Transverse colon (tissue), 4 donors: Measurements from ENCODE around the gene FGD3. TPM values are rescaled to one million over a fixed set of nuclear protein-coding genes. Genes with fewer than 3 reads are reported as not detected.

ENCODE experiments used
- DNase-seq: peaks from one replicate; pipeline ENCODE4 v3.0.0-alpha.2; 2019
- H3K27ac ChIP-seq, 4 donors: fragments of 200-600 bp; sonication (generic); 2 replicates each; pipeline ENCODE4 v1.5.1; 2016 to 2018; ENCODE audit warnings: inconsistent platforms in 4 of 4
- H3K27me3 ChIP-seq: fragments of 200-600 bp; sonication (generic); 2 replicates; pipeline ENCODE4 v1.5.1; 2017; ENCODE audit warnings: inconsistent platforms
- H3K36me3 ChIP-seq, 4 donors: fragments of 200-600 bp; sonication (generic); 2 replicates each; pipeline ENCODE4 v1.5.1; 2017 to 2019; ENCODE audit warnings: inconsistent platforms in 4 of 4
- H3K4me1 ChIP-seq, 4 donors: fragments of 200-600 bp; sonication (generic); 2 replicates each; pipeline ENCODE4 v1.5.1; 2017 to 2020; ENCODE audit warnings: inconsistent platforms in 4 of 4
- H3K4me3 ChIP-seq, 4 donors: fragments of 200-600 bp; sonication (generic); 1 replicate in 1 of 4; 2 replicates in 3 of 4; pipeline versions ENCODE4 v1.5.1 to v1.6.1; 2017 to 2019; ENCODE audit warnings: inconsistent platforms in 4 of 4
- H3K9me3 ChIP-seq, 2 donors: fragments of 200-600 bp; sonication (generic); 2 replicates each; pipeline ENCODE4 v1.5.1; 2017 to 2019; ENCODE audit warnings: inconsistent platforms in 2 of 2
- CTCF ChIP-seq, 5 experiments: fragments of 200-600 bp in 3 of 5; fragments of 450-650 bp in 2 of 5; sonication (generic) in 3 of 5; IDR thresholded peaks; 1 replicate in 2 of 5; 2 replicates in 3 of 5; pipeline ENCODE4 v1.5.1; 2016 to 2017; ENCODE audit warnings: antibody characterized with exemption in 5 of 5, inconsistent platforms in 3 of 5, mild to moderate bottlenecking in 2 of 5, moderate library complexity in 1 of 5
- EP300 ChIP-seq: sonication (generic); formaldehyde crosslinking; IDR thresholded peaks from one replicate; pipeline ENCODE4 v1.6.1; 2017; ENCODE audit warnings: antibody characterized with exemption, low read depth
- POLR2A ChIP-seq: fragments of 450-650 bp; IDR thresholded peaks from one replicate; pipeline ENCODE4 v1.6.1; 2016; ENCODE audit warnings: antibody characterized with exemption, mild to moderate bottlenecking, moderate library complexity
- POLR2AphosphoS5 ChIP-seq, 3 donors: sonication (generic); formaldehyde crosslinking; IDR thresholded peaks; one replicate each; pipeline ENCODE4 v1.6.1; 2016; ENCODE audit warnings: antibody characterized with exemption in 3 of 3
- WGBS, 2 donors: methylation state at CpG; one replicate each; pipeline ENCODE4 v1.1.5; 2018; ENCODE audit warnings: low coverage in 1 of 2; 5-methylcytosine and 5-hydroxymethylcytosine counted together
- in situ Hi-C, 4 donors: fragments of 200-750 bp; cut with MboI; loops; one replicate each; pipeline versions ENCODE4 v1.15.0 to v1.15.1; 2017; ENCODE audit warnings: low sequenced_read_pairs in 3 of 4, low pct_ligation_motif_present in 1 of 4, low pct_unique_long_range_greater_than_20kb in 1 of 4
- intact Hi-C: fragments of 100-400 bp; cut with DNase I; formaldehyde crosslinking; loops from one replicate; pipeline ENCODE4 v1.15.1; 2023; ENCODE audit warnings: low total_unique reads
- total RNA-seq, 4 donors: library from RNA; depleted of rRNA; stranded (reverse); fragments of >200 nt; gene quantifications; one replicate each; pipeline ENCODE4 v1.1.0, GENCODE V29; 2016

FGD3 gene
- total RNA-seq, 4 donors from 2014 or later: 5.2 to 9.7 (median 6.0) TPM; not detected in 1

- H3K27ac ChIP-seq: peak overlapping the region; percentile 63 to 81 (median 74)
- peak; percentile 43 for DNase-seq
- intact Hi-C loops: no loop called here
These were observed 111.8 kb downstream of the FGD3 start for GRCh38 chr9:93059011-93059714.

GRCh38 chr9:93059715-93060578, 112.6 kb downstream of the FGD3 start:
- 78% methylated on average over 3 of the region's 7 CpGs; no CpG with 5 or more reads in 1 of the 2 donors for WGBS, 2 donors
- peak overlapping the region; percentile 63 to 81 (median 74) for H3K27ac ChIP-seq
- in situ Hi-C loops: no loop called here

More at GRCh38 chr9:93059011-93059714, 111.8 kb downstream of the FGD3 start:
- Histone ChIP-seq H3K36me3 (no peaks in the 10 kb centered on the region), H3K4me1 (peaks cover 9 to 50% (median 21%) of the 10 kb centered on the region in 4 donors), H3K9me3 (no peaks in the 10 kb centered on the region), H3K4me3 (peak overlapping the region; percentile 21 to 61 (median 44)), H3K27me3 (no peaks in the 10 kb centered on the region)
- TF ChIP-seq POLR2AphosphoS5 (IDR thresholded peaks at IDR 0.05) (no peak), POLR2A (no peak), CTCF (IDR thresholded peaks at IDR 0.05) (no peak), EP300 (no peak)
- 16% methylated on average over 52 of the region's 53 CpGs; no CpG with 5 or more reads in 1 of the 2 donors for WGBS, 2 donors
- in situ Hi-C loops: no loop called here

GRCh38 chr9:93060746-93061259, 113.5 kb downstream of the FGD3 start:
- Histone ChIP-seq H3K36me3 (no peaks in the 10 kb centered on the region), H3K27me3 (no peaks in the 10 kb centered on the region), H3K4me3 (no peak overlapping the region), H3K9me3 (no peaks in the 10 kb centered on the region), H3K4me1 (peaks cover 9 to 50% (median 21%) of the 10 kb centered on the region in 4 donors), H3K27ac (peak overlapping the region in 3 of 4 donors; percentile 20 to 47 (median 30))
- no peak for DNase-seq
- in situ Hi-C loops: no loop called here
- TF ChIP-seq POLR2A: no peak
- no peak for TF ChIP-seq EP300
- no peak for TF ChIP-seq CTCF (IDR thresholded peaks at IDR 0.05)
- TF ChIP-seq POLR2AphosphoS5 (IDR thresholded peaks at IDR 0.05): no peak
- intact Hi-C loops: no loop called here
- 53 to 100% methylated on average over 1 to 8 of the region's 8 CpGs for WGBS, 2 donors

More at GRCh38 chr9:93059715-93060578, 112.6 kb downstream of the FGD3 start:
- Histone ChIP-seq H3K4me3 (peak overlapping the region in 2 of 4 donors; percentile 60 to 61), H3K9me3 (no peaks in the 10 kb centered on the region), H3K4me1 (peaks cover 9 to 50% (median 21%) of the 10 kb centered on the region in 4 donors), H3K36me3 (no peaks in the 10 kb centered on the region), H3K27me3 (no peaks in the 10 kb centered on the region)
- TF ChIP-seq CTCF (IDR thresholded peaks at IDR 0.05): no peak
- no peak for TF ChIP-seq EP300
- no peak for TF ChIP-seq POLR2A
- no peak for TF ChIP-seq POLR2AphosphoS5 (IDR thresholded peaks at IDR 0.05)
- DNase-seq: no peak
- intact Hi-C loops: no loop called here
